ENCODE results near the gene IFI16.

DNA sequence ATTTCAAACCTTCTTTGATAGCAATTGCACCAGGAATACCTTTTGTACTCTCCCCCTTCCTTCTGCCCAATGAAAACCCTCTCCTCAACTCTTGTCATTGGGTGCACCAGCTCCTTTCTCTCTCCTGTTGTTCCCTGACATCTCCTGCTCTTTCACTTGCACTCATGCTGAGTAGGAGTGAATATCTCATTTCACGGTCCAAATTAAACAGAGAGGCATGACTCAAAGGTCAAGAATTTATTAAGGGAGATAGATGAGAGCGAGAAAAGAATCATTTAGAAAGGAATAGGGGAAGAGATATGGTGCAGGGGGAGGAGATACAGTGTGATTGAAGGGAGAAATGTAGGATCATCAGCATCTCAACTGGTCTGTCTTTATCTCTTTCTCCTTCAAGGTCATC is 44.7 kb downstream of the IFI16 start:
- TF ChIP-seq, protein P1, sequence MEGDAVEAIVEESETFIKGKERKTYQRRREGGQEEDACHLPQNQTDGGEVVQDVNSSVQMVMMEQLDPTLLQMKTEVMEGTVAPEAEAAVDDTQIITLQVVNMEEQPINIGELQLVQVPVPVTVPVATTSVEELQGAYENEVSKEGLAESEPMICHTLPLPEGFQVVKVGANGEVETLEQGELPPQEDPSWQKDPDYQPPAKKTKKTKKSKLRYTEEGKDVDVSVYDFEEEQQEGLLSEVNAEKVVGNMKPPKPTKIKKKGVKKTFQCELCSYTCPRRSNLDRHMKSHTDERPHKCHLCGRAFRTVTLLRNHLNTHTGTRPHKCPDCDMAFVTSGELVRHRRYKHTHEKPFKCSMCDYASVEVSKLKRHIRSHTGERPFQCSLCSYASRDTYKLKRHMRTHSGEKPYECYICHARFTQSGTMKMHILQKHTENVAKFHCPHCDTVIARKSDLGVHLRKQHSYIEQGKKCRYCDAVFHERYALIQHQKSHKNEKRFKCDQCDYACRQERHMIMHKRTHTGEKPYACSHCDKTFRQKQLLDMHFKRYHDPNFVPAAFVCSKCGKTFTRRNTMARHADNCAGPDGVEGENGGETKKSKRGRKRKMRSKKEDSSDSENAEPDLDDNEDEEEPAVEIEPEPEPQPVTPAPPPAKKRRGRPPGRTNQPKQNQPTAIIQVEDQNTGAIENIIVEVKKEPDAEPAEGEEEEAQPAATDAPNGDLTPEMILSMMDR (IDR thresholded peaks at IDR 0.05): no peak
- no peak for TF ChIP-seq POLR2A (IDR thresholded peaks at IDR 0.05)

All from upper lobe of left lung (tissue), 4 donors.